Loucy (cell line): ENCODE measurements around the gene KANK2.

ENCODE experiments used
- EZH2phosphoT487 ChIP-seq: fragments of 200-600 bp; IDR thresholded peaks from 2 replicates; pipeline ENCODE4 v1.6.1; 2018; ENCODE audit warnings: antibody characterized with exemption, mild to moderate bottlenecking, moderate library complexity, borderline replicate concordance
- TF ChIP-seq, protein P1 (sequence below): fragments of 200-600 bp; sonication (generic); conservative IDR thresholded peaks from 2 replicates; pipeline ENCODE4 v1.5.1; 2014; ENCODE audit warnings: mild to moderate bottlenecking, antibody characterized with exemption, low read length

DNA sequence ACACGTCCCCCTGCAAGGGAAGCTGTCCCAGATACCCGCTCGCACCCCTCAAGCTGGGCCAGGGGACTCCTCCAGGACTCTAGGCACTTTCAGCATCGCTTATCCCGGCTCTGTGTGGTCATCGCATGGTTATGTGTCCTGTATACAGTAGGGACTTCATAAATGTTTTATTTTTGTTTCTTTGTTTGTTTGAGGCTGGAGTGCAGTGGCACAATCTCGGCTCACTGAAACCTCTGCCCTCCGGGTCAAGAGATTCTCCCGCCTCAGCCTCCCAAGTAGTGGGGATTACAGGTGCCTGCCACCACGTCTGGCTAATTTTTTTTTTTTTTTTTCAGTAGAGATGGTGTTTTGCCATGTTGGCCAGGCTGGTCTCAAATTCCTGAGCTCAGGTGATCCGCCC, 49.6 kb upstream of the KANK2 start:
- TF ChIP-seq, protein P1, sequence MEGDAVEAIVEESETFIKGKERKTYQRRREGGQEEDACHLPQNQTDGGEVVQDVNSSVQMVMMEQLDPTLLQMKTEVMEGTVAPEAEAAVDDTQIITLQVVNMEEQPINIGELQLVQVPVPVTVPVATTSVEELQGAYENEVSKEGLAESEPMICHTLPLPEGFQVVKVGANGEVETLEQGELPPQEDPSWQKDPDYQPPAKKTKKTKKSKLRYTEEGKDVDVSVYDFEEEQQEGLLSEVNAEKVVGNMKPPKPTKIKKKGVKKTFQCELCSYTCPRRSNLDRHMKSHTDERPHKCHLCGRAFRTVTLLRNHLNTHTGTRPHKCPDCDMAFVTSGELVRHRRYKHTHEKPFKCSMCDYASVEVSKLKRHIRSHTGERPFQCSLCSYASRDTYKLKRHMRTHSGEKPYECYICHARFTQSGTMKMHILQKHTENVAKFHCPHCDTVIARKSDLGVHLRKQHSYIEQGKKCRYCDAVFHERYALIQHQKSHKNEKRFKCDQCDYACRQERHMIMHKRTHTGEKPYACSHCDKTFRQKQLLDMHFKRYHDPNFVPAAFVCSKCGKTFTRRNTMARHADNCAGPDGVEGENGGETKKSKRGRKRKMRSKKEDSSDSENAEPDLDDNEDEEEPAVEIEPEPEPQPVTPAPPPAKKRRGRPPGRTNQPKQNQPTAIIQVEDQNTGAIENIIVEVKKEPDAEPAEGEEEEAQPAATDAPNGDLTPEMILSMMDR: no peak
- no peak for TF ChIP-seq EZH2phosphoT487
